Endothelial cell of umbilical vein (primary cell): ENCODE data around the gene UBAC1. TPM values are rescaled to one million over a fixed set of nuclear protein-coding genes. Genes with fewer than 3 reads are reported as not detected.

ENCODE experiments used
- BruUV-seq: library from RNA; stranded (reverse); fragments of 400-500 nt; replicated peaks from 2 replicates; lab custom pipeline; 2021; lab: Mats Ljungman, UMichigan
- CTCF ChIA-PET: fragments of 300-600, 350-600 bp; sonication (Branson Sonifier 250); formaldehyde crosslinking; loops from one replicate; lab custom pipeline; 2021; ENCODE audit warnings: antibody characterized with exemption, inconsistent platforms; lab: Charles Lee
- POLR2A ChIA-PET: fragments of 300-600, 350-600 bp; sonication (Branson Sonifier 250); formaldehyde crosslinking; loops from one replicate; lab custom pipeline; 2021; ENCODE audit warnings: antibody characterized with exemption, inconsistent platforms; lab: Charles Lee
- DNase-seq: peaks from one replicate; pipeline ENCODE4 v3.0.0-alpha.2; 2011; ENCODE audit warnings: low read depth, low spot score
- FAIRE-seq: peaks from 2 replicates; lab custom pipeline; 2011; peaks lifted over from hg19 to GRCh38; lab: Jason Lieb, UNC
- H2AFZ ChIP-seq: 2 replicates; pipeline ENCODE4 v1.6.0; 2012; ENCODE audit warnings: low read depth, low read length, control low read depth, inconsistent platforms
- H3K27ac ChIP-seq: 2 replicates; pipeline ENCODE4 v1.5.1; 2011; ENCODE audit warnings: low read depth, mild to moderate bottlenecking, control low read depth, low read length, moderate library complexity; ENCODE audit not compliant: insufficient read depth
- H3K27me3 ChIP-seq, 2 experiments: 2 replicates each; pipeline versions ENCODE4 v1.6.0 to v1.6.1; 2011; ENCODE audit warnings: low read length in 2 of 2, mixed read lengths in 1 of 2; ENCODE audit not compliant: control insufficient read depth in 2 of 2, insufficient read depth in 2 of 2
- H3K36me3 ChIP-seq, 2 experiments: 2 replicates in 1 of 2; 3 replicates in 1 of 2; pipeline ENCODE4 v1.5.1; 2011; ENCODE audit warnings: low read length in 2 of 2, mild to moderate bottlenecking in 1 of 2, moderate library complexity in 1 of 2; ENCODE audit not compliant: control insufficient read depth in 2 of 2, insufficient read depth in 2 of 2; ENCODE audit errors: extremely low read depth in 1 of 2
- H3K4me1 ChIP-seq: 3 replicates; pipeline ENCODE4 v1.5.1; 2011; ENCODE audit warnings: mild to moderate bottlenecking, low read length; ENCODE audit not compliant: control insufficient read depth, insufficient read depth; ENCODE audit errors: extremely low read depth
- H3K4me2 ChIP-seq: 2 replicates; pipeline ENCODE4 v1.6.1; 2011; ENCODE audit warnings: low read length, control low read depth, mixed read lengths; ENCODE audit not compliant: insufficient read depth
- H3K4me3 ChIP-seq, 3 experiments: fragments of 200-600 bp in 1 of 3; sonication (generic), shearing (Covaris generic) in 1 of 3; replicated peaks in 1 of 3; 2 replicates each; pipeline ENCODE4 v1.5.1; 2011 to 2016; ENCODE audit warnings: control low read depth in 3 of 3, low read length in 3 of 3, mild to moderate bottlenecking in 2 of 3, inconsistent platforms in 1 of 3, low read depth in 1 of 3, moderate library complexity in 1 of 3; ENCODE audit not compliant: insufficient read depth in 1 of 3
- H3K79me2 ChIP-seq: 2 replicates; pipeline ENCODE4 v1.6.0; 2012; ENCODE audit warnings: low read length, inconsistent platforms; ENCODE audit not compliant: control insufficient read depth, insufficient read depth
- H3K9ac ChIP-seq: replicated peaks from 2 replicates; pipeline ENCODE3; 2011; ENCODE audit warnings: low read length, control low read depth; ENCODE audit not compliant: insufficient read depth; ENCODE audit errors: extremely low read depth
- H3K9me1 ChIP-seq: replicated peaks from 3 replicates; pipeline ENCODE4 v1.6.0; 2011; ENCODE audit warnings: mild to moderate bottlenecking, low read length; ENCODE audit not compliant: control insufficient read depth, insufficient read depth; ENCODE audit errors: extremely low read depth
- H3K9me3 ChIP-seq: replicated peaks from 2 replicates; pipeline ENCODE4 v1.5.1; 2012; ENCODE audit warnings: low read length, inconsistent platforms; ENCODE audit not compliant: control insufficient read depth, insufficient read depth
- H4K20me1 ChIP-seq: replicated peaks from 2 replicates; pipeline ENCODE3; 2011; ENCODE audit warnings: mild to moderate bottlenecking, low read length; ENCODE audit not compliant: control insufficient read depth, insufficient read depth; ENCODE audit errors: extremely low read depth
- CTCF ChIP-seq, 2 donors: IDR thresholded peaks; 1 replicate in 1 of 2; 2 replicates in 1 of 2; pipeline ENCODE4 v1.5.1; 2011; ENCODE audit warnings: low read length in 2 of 2, mild to moderate bottlenecking in 2 of 2, moderate library complexity in 2 of 2, control low read depth in 1 of 2, inconsistent platforms in 1 of 2, low read depth in 1 of 2; ENCODE audit not compliant: insufficient read depth in 1 of 2; ENCODE audit errors: extremely low read depth in 1 of 2
- FOS ChIP-seq: IDR thresholded peaks from 2 replicates; pipeline ENCODE4 v1.6.1; 2011; ENCODE audit warnings: mild to moderate bottlenecking, low read length, moderate library complexity, borderline replicate concordance; ENCODE audit not compliant: insufficient read depth
- GATA2 ChIP-seq: IDR thresholded peaks from 2 replicates; pipeline ENCODE4 v1.7.0; 2011; ENCODE audit warnings: low read depth, mild to moderate bottlenecking, moderate library complexity, mixed read lengths, low read length; ENCODE audit not compliant: insufficient read length, insufficient read depth
- JUN ChIP-seq: IDR thresholded peaks from 2 replicates; pipeline ENCODE4 v1.6.1; 2011; ENCODE audit warnings: borderline replicate concordance, low read depth; ENCODE audit not compliant: insufficient read length, insufficient read depth
- MAX ChIP-seq: IDR thresholded peaks from 2 replicates; pipeline ENCODE4 v1.6.1; 2011; ENCODE audit not compliant: insufficient read depth, insufficient read length
- POLR2A ChIP-seq: IDR thresholded peaks from 2 replicates; pipeline ENCODE4 v1.6.1; 2012; ENCODE audit warnings: low read depth, mild to moderate bottlenecking, control low read depth, low read length
- POLR2AphosphoS5 ChIP-seq: IDR thresholded peaks from 2 replicates; pipeline ENCODE4 v1.6.1; 2012; ENCODE audit warnings: low read depth, mild to moderate bottlenecking, control low read depth, low read length, moderate library complexity; ENCODE audit not compliant: insufficient read depth
- dilution Hi-C: fragments of 300-500 bp; cut with MboI; formaldehyde crosslinking; loops from one replicate; pipeline ENCODE4 v1.15.0; 2019; ENCODE audit warnings: low sequenced_read_pairs; ENCODE audit not compliant: extremely low pct_ligation_motif_present
- intact Hi-C: fragments of 100-400 bp; cut with micrococcal nuclease; formaldehyde crosslinking; loops from one replicate; pipeline ENCODE4 v1.10.0; 2022
- polyA plus RNA-seq, 4 experiments: library from polyadenylated mRNA; depleted of rRNA in 3 of 4; stranded (reverse) in 3 of 4; unstranded in 1 of 4; fragments of >200 nt; gene quantifications; 2 replicates each; pipeline versions ENCODE4 v1.2.1 to v1.2.3, GENCODE V29; 2011 to 2012; ENCODE audit warnings: missing spikeins in 1 of 4
- total RNA-seq: library from RNA; stranded (reverse); gene quantifications from 2 replicates; pipeline ENCODE4 v1.2.3, GENCODE V29; 2021

The UBAC1 gene
- total and polyA plus RNA-seq, 2 donors (not counting 3 experiments of a cell fraction or from before 2014, with no cell fraction given) = 39.5 to 56.7 TPM

GRCh38 chr9:135902655-135903357, 58.4 kb downstream of the UBAC1 start:
- Histone ChIP-seq H3K9me1 (no peaks in the 10 kb centered on the region), H3K27me3 (no peaks in the 10 kb centered on the region), H3K79me2 (peaks cover 89% of the 10 kb centered on the region), H2AFZ (no peak overlapping the region), H3K4me2 (no peak overlapping the region), H3K9me3 (no peaks in the 10 kb centered on the region), H3K9ac (no peak overlapping the region), H4K20me1 (no peaks in the 10 kb centered on the region), H3K4me1 (peaks cover 16% of the 10 kb centered on the region), H3K4me3 (no peak overlapping the region), H3K27ac (no peak overlapping the region), H3K36me3 (no peaks in the 10 kb centered on the region)
- dilution Hi-C loops = no loop called here
- no peak for TF ChIP-seq GATA2
- TF ChIP-seq MAX = no peak
- no peak for TF ChIP-seq CTCF (IDR thresholded peaks at IDR 0.05; ENCODE audit: extremely low read depth in 1 of 2, insufficient read depth in 1 of 2, low read depth in 1 of 2, low read length in 2 of 2)
- TF ChIP-seq JUN = no peak
- TF ChIP-seq POLR2A = no peak
- no peak for TF ChIP-seq POLR2AphosphoS5
- TF ChIP-seq FOS = no peak
- no TSS peak for BruUV-seq
- FAIRE-seq = no peak
- ChIA-PET CTCF (interaction anchor here (1.3 kb wide), 1 partner anchor 17 kb away, joined by 4 read pairs; no protein-coding TSS in a partner anchor), POLR2A (no interaction called here)
- no peak for DNase-seq
- intact Hi-C loops = no loop called here
